Measurements from ENCODE around the gene EIF4EBP2.

DNA sequence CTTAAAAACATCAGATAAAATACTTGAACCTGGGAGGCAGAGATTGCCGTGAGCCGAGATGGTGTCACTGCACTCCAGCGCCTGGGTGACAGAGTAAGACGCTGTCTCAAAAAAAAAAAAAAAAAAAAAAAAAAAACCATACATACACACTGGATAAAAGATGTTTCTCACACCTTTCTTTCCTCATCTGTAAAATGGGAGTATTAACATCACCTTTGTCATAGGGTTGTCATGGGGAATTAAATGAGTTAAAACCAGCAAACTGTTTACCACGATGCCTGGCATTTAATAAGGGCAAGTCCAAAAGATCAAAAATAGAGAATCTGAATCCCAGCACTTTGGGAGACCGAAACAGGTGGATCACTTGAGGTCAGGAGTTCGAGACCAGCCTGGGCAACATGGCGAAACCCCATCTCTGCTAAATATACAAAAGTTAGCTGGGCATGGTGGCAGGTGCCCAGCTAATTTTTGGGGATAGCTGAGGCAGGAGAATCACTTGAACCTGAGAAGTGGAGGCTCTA lies 34.4 kb upstream of the EIF4EBP2 start:
- TF ChIP-seq, protein P1, sequence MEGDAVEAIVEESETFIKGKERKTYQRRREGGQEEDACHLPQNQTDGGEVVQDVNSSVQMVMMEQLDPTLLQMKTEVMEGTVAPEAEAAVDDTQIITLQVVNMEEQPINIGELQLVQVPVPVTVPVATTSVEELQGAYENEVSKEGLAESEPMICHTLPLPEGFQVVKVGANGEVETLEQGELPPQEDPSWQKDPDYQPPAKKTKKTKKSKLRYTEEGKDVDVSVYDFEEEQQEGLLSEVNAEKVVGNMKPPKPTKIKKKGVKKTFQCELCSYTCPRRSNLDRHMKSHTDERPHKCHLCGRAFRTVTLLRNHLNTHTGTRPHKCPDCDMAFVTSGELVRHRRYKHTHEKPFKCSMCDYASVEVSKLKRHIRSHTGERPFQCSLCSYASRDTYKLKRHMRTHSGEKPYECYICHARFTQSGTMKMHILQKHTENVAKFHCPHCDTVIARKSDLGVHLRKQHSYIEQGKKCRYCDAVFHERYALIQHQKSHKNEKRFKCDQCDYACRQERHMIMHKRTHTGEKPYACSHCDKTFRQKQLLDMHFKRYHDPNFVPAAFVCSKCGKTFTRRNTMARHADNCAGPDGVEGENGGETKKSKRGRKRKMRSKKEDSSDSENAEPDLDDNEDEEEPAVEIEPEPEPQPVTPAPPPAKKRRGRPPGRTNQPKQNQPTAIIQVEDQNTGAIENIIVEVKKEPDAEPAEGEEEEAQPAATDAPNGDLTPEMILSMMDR (IDR thresholded peaks at IDR 0.05; ENCODE audit: poor library complexity) = no peak
- TF ChIP-seq EZH2phosphoT487 (IDR thresholded peaks at IDR 0.05; ENCODE audit: low read depth, severe bottlenecking, unreplicated experiment) = no peak
